Cardiac muscle cell (in vitro differentiated cells and primary cell): ENCODE measurements around the gene HNRNPH1. TPM values are rescaled to one million over a fixed set of nuclear protein-coding genes. Genes with fewer than 3 reads are reported as not detected.

Experiments
- DNase-seq, 2 donors: peaks; one replicate each; pipeline versions ENCODE4 v3.0.0 to v3.0.0-alpha.2; 2010 to 2017; ENCODE audit warnings: low read depth in 1 of 2, low spot score in 1 of 2
- H3K27ac ChIP-seq: fragments of 200-600 bp; sonication (generic); 2 replicates; pipeline ENCODE4 v1.5.1; 2016
- H3K27me3 ChIP-seq: fragments of 200-600 bp; sonication (generic); 2 replicates; pipeline ENCODE4 v1.6.0; 2016; ENCODE audit warnings: control low read depth
- H3K36me3 ChIP-seq: fragments of 200-600 bp; sonication (generic); 2 replicates; pipeline ENCODE4 v1.5.1; 2016; ENCODE audit warnings: control low read depth
- H3K4me1 ChIP-seq: fragments of 200-600 bp; sonication (generic); 2 replicates; pipeline ENCODE4 v1.8.1; 2017; ENCODE audit warnings: low read depth, mild to moderate bottlenecking, mixed run types
- H3K4me3 ChIP-seq: fragments of 200-600 bp; sonication (generic); 2 replicates; pipeline ENCODE4 v1.5.1; 2016; ENCODE audit warnings: mild to moderate bottlenecking
- H3K9me3 ChIP-seq: fragments of 200-600 bp; sonication (generic); 2 replicates; pipeline ENCODE4 v1.5.1; 2017; ENCODE audit warnings: low read depth, mild to moderate bottlenecking, control low read depth
- CTCF ChIP-seq: IDR thresholded peaks from 2 replicates; pipeline ENCODE4 v1.5.1; 2012; ENCODE audit warnings: low read depth, mild to moderate bottlenecking, low read length
- polyA plus RNA-seq: library from polyadenylated mRNA; unstranded; fragments of >200 nt; fragmentation: Nextera tagmentation; extraction: Ambion mirVana; gene quantifications from 2 replicates; pipeline ENCODE4 v1.2.1, GENCODE V29; 2016
- total RNA-seq: library from RNA; depleted of rRNA; stranded (reverse); fragments of >200 nt; gene quantifications from 2 replicates; pipeline ENCODE4 v1.2.3, GENCODE V29; 2016

The HNRNPH1 gene
- total and polyA plus RNA-seq, 2 experiments from 2014 or later = 119 to 467 TPM

- H3K36me3 ChIP-seq = peaks cover 53% of the 10 kb centered on the region
- H3K27ac ChIP-seq = no peak overlapping the region
- no peak overlapping the region for H3K4me3 ChIP-seq
- no peak for TF ChIP-seq CTCF
- no peaks in the 10 kb centered on the region for H3K27me3 ChIP-seq
- no peaks in the 10 kb centered on the region for H3K9me3 ChIP-seq
- no peak for DNase-seq
- H3K4me1 ChIP-seq = no peaks in the 10 kb centered on the region
Measured at GRCh38 chr5:179595916-179596315, 27.6 kb downstream of the HNRNPH1 start.

GRCh38 chr5:179588166-179588565 is 35.3 kb downstream of the HNRNPH1 start:
- no peaks in the 10 kb centered on the region for H3K4me1 ChIP-seq
- no peak for DNase-seq
- no peaks in the 10 kb centered on the region for H3K9me3 ChIP-seq
- no peak for TF ChIP-seq CTCF
- H3K27ac ChIP-seq = no peak overlapping the region
- no peaks in the 10 kb centered on the region for H3K27me3 ChIP-seq
- peaks cover 53% of the 10 kb centered on the region for H3K36me3 ChIP-seq
- H3K4me3 ChIP-seq = no peak overlapping the region

- H3K36me3 ChIP-seq = peaks cover 32% of the 10 kb centered on the region
- TF ChIP-seq CTCF = no peak
- DNase-seq = no peak
- no peaks in the 10 kb centered on the region for H3K4me1 ChIP-seq
- no peaks in the 10 kb centered on the region for H3K27me3 ChIP-seq
- H3K4me3 ChIP-seq = no peak overlapping the region
- H3K27ac ChIP-seq = no peak overlapping the region
- no peaks in the 10 kb centered on the region for H3K9me3 ChIP-seq
Measured at GRCh38 chr5:179585941-179586401, 37.5 kb downstream of the HNRNPH1 start.

GRCh38 chr5:179577286-179577960 is 46.0 kb downstream of the HNRNPH1 start:
- no peak overlapping the region for H3K4me3 ChIP-seq
- TF ChIP-seq CTCF = no peak
- H3K9me3 ChIP-seq = no peaks in the 10 kb centered on the region
- no peaks in the 10 kb centered on the region for H3K4me1 ChIP-seq
- H3K27ac ChIP-seq = no peak overlapping the region
- no peak for DNase-seq
- H3K27me3 ChIP-seq = no peaks in the 10 kb centered on the region
- peaks cover 18% of the 10 kb centered on the region for H3K36me3 ChIP-seq

- Histone ChIP-seq H3K4me1 (no peaks in the 10 kb centered on the region), H3K4me3 (no peak overlapping the region), H3K27ac (no peak overlapping the region), H3K36me3 (peaks cover 46% of the 10 kb centered on the region), H3K27me3 (no peaks in the 10 kb centered on the region), H3K9me3 (no peaks in the 10 kb centered on the region)
- no peak for TF ChIP-seq CTCF
- DNase-seq = no peak
Measured at GRCh38 chr5:179572386-179572785, 51.1 kb downstream of the HNRNPH1 start.
